NCI-H2029 (cell line): ENCODE data around the gene PJA2.

Experiments used
- DNase-seq: peaks from one replicate; lab custom pipeline; 2025; lab: John Stamatoyannopoulos, UW

The PJA2 gene

DNA sequence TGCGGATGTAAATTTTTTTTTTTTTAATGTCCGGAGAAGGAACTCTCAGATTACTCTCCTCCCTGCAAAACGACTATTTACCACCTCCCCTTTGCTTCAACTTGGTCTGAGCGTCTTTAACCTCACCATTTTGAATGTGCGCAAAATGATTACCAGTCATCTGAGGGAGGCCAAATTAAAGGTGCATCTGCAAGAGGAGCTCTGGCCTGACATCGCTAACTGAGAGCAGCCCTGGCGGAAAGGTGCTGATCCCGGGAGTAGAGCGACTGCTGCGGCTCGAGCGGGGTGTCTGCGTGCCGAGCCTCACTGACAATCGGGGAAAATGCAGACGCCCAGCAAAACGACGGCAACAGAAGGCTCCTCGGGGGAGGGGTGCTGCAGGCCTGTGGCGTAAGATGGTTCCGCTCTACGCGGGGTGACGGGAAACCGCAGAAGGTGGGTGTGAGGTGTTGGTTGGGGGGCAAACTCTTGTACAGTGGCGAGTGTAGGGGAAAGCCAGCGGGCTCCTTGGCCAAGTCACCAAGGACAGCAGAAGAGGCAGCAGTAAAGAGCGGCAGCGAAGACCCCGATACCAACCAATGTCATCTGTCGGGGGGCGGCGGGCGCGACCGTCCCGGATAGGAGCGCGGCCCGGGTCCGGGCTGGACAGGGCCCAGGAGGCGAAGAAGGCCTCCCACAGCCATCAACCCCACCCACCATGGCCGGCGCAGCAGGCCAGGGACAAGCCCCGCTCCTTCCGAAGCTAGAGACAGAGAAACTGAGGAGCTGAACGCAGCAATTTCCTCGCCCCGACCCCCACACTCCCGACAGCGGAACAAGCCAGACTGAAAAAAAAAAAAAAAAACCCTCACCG is 557 bp downstream of the PJA2 start:
- peak; percentile 76 for DNase-seq

DNA sequence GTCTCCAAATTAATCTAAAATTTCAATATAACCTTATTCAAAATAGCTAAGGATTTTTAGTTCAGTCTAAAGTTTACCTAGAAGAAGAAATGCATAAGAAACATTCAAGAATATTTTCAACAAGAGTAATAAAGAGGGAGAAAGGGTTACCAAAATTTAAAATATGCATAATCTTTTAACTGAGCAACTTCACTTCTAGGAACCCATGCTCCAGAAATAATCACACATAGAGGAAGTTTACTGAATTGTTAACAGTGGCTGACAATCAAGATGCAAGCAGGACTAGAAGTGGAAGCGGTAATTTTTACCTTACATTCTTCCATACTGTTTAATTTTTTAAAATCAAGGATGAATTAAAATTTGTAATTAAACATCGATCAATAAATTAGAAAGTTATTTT is 1.9 kb downstream of the PJA2 start:
- no peak for DNase-seq

- DNase-seq, result no peak
Observed at GRCh38 chr5:109406719-109407118, 3.1 kb downstream of the PJA2 start.

GRCh38 chr5:109404428-109404960 is 5.3 kb downstream of the PJA2 start:
- no peak for DNase-seq

DNA sequence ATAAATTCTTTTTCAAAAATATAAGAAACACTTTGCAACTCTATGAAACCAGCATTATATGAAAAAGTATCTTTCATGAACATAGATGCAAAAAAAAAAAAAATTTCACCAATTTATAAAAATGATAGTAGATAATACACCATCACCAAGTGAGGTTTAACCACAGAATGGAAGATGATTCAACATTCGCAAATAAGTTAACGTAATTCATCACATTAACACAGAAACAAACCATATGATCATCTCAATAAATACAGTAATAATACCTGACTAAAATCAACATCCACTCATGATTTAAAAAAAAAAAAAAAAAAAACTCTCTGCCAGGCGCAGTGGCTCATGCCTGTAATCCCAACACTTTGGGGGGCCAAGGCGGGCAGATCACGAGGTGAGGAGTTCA is 6.3 kb downstream of the PJA2 start:
- DNase-seq, result no peak

GRCh38 chr5:109399092-109399759 is 10.5 kb downstream of the PJA2 start:
- DNase-seq, result peak; percentile 7

DNA sequence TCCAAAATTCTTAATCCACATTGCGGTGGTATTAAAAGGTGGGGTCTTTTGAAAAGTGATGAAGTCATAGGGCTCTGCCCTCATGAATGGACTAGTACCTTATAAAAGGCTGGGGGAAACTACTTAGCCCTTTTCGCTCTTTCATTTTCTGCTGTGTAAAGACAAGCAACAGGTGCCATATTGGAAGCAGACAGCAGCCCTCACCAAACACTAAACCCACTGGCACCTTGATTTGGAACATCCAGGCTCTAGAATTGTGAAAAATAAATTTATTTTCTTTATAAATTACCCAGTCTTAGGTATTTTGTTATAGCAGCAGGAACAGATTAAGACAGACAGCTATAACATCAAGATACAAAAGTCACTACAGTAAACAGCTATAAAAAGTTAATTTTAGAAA is 12.8 kb downstream of the PJA2 start:
- no peak for DNase-seq

GRCh38 chr5:109394806-109395205 is 15.0 kb downstream of the PJA2 start:
- no peak for DNase-seq

- no peak for DNase-seq
Observed at GRCh38 chr5:109390188-109390587, 19.6 kb downstream of the PJA2 start.

- DNase-seq, result no peak
Observed at GRCh38 chr5:109388407-109388806, 21.4 kb downstream of the PJA2 start.

DNA sequence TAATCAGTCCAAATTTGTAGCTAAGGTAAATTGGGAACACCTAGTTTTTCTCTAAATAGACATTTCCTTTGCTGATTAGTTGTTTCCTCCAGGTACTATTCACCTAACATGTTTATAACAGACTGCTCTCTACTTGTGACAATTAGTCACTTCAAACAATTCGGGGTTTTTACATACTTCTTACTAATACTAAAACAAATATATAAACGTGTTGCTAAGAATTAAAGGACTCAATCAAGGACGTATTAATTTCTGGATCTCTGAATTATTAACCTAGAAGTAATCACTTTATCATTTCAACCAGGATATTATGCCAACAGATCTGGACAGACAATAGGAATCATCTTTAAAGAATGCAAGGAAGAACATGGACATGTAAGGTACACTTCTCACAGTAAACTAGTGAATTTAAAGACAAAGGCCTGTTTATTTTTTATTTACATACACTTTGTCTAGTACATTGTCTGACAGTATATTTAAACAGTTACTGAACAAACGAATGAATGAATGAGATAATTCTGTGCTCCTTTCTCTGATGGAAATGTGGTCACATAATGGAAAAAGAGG is 22.3 kb downstream of the PJA2 start:
- no peak for DNase-seq

DNA sequence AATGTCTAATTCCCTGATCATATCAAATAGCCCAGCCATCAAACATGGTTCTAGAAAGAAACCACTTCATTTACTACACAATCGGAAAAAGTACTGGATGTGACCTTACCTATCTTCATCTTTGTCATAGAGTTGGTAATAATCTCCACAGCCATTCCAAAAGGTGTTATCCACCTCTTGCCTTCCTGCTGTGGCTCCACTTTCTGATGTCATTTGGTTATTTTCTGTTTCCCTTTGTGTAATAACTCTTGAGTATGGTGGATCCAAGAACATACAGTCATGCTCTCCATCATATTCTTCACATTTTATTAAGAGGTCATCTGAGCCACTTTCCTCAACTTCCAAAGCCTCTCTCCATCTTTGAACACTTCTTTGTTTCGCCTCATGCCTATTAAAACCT is 31.7 kb downstream of the PJA2 start:
- DNase-seq, result no peak

DNA sequence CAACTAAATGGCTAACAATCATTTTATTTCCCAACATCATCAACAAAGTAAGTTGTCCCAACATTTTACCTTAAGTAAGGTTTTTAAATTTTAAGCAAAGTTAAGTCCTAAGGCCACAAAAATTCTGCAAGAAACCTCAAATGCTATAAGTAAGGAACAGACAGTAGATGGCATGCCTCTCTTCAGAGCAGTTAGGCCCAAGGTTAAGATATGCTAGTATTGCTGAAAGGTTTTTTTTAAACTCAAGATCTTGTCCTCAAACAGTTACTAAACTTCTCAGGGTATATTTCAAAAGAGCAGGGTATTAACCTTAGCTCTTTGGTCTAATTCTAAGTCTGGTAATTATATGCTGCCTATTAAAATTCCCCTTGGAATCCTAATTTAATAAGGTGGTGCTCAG is 35.1 kb downstream of the PJA2 start:
- no peak for DNase-seq

- DNase-seq, result no peak
Observed at GRCh38 chr5:109373932-109374331, 35.8 kb downstream of the PJA2 start.

DNA sequence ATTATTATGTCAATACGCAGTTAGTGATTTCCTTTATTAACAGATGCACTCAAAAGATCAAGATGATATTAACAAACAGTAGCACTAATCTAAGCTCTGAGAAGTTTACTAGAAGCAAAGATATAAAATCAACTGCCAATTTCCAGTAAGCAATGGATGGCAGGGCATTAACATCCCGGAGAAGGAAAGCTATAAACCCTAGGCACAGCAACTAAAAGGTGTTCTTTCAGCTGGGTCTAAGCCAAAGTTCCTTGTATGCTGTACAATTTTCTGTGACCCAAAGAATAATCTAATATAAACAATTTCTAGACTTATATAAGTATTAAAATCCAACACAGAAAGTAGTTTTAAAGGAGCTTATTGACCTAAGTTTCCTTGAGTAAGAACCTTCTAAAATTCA is 39.4 kb downstream of the PJA2 start:
- DNase-seq, result no peak

GRCh38 chr5:109365653-109366052 is 44.1 kb downstream of the PJA2 start:
- DNase-seq, result no peak

- DNase-seq, result no peak
Observed at GRCh38 chr5:109364977-109365376, 44.8 kb downstream of the PJA2 start.

DNA sequence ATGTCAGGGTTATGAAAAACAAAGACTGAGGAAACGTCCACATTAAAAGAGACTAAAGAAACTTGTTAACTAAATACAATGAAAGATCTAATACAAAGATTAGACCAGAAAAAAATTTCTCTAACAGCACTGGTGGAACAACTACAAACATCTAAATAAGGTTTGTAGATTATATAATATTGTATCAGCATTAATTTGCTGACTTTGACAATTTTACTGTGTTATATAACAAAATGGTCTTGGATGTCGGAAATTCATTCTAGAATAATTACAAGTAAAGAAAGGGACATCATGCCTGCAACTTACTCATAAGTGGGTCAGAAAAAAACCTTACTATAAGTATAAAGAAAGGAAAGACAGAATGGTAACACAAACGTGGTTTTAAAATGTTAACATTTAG is 50.1 kb downstream of the PJA2 start:
- DNase-seq, result no peak

GRCh38 chr5:109357807-109358206 is 52.0 kb downstream of the PJA2 start:
- no peak for DNase-seq

DNA sequence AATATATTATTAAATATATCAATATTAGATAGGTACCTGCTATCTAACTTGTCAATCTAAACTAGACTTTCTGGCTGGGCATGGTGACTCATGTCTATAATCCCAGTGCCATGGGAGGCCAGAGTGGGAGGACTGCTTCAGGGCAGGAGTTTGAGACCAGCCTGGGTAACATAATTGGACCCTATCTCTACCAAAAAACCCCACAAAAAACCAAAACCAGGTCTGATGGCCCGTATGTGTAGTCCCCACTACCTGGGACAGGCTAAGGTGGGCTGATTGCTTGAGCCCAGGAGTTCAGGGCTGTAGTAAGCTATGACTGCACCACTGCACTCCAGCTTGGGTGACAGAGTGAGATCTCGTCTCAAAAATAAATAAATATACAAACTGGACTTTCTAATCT is 55.0 kb downstream of the PJA2 start:
- DNase-seq, result no peak

GRCh38 chr5:109351988-109352864 is 57.5 kb downstream of the PJA2 start:
- DNase-seq, result no peak
